ENCODE measurements around the gene FADS2.

DNA sequence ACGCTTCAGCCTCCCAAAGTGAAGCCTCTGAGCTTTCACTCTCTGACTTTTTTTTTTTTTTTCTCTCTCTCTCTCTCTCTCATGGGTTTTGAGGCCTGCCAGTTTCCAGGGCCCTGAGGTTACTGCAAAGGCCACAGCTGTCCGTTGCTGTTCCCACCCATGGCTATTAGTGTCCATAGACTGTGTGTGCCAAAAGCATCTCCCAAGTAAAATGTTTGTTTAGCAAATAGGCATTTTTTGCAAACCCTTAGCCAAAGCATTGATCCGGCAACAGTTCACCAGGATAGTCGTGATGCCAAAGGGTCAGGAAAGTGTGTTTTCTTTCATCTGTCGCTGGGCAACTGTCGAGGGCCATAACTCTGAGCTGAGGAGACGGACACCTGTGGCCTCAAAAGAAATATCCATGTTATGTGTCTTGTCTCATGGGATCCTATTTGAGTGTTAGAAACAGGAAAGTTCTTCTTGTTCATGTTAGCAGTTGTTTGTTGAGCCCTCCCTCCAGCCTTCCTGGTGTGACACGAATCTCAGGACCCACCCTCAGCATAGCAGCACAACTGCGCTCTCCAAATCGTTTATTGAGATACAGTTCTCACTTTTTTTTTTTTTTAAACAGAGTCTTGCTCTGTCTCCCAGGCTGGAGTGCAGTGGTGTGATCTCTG lies 18.4 kb downstream of the FADS2 start:
- TF ChIP-seq POLR2A (IDR thresholded peaks at IDR 0.05; ENCODE audit: low read depth, low read length) (no peak), TAF1 (IDR thresholded peaks at IDR 0.05; ENCODE audit: borderline replicate concordance, low read depth, low read length) (no peak), POLR2AphosphoS5 (IDR thresholded peaks at IDR 0.05; ENCODE audit: low read depth, low read length) (no peak)

All from GM12892 (cell line).